HG03064 (cell line): ENCODE data around the gene RNF150.

Source experiments
- ATAC-seq: cut with Tn5 transposase; IDR thresholded peaks from one replicate; pipeline ENCODE4 v1.9.1; 2021; ENCODE audit warnings: low read depth; ENCODE audit not compliant: unreplicated experiment

Gene RNF150

GRCh38 chr4:140871368-140871767, 261.9 kb downstream of the RNF150 start:
- no peak for ATAC-seq

GRCh38 chr4:140870427-140870826, 262.8 kb downstream of the RNF150 start:
- ATAC-seq = no peak

GRCh38 chr4:140869446-140869845, 263.8 kb downstream of the RNF150 start:
- ATAC-seq = no peak

- no peak for ATAC-seq
Measured at GRCh38 chr4:140867356-140867755, 265.9 kb downstream of the RNF150 start.

- ATAC-seq = no peak
Measured at GRCh38 chr4:140866492-140867005, 266.7 kb downstream of the RNF150 start.

GRCh38 chr4:140865253-140866217, 267.7 kb downstream of the RNF150 start:
- no peak for ATAC-seq

- no peak for ATAC-seq
Measured at GRCh38 chr4:140863197-140863596, 270.1 kb downstream of the RNF150 start.

GRCh38 chr4:140862177-140862442, 271.2 kb downstream of the RNF150 start:
- ATAC-seq = no peak

GRCh38 chr4:140861359-140862176, 271.7 kb downstream of the RNF150 start:
- no peak for ATAC-seq

GRCh38 chr4:140858897-140859296, 274.4 kb downstream of the RNF150 start:
- ATAC-seq = no peak

- ATAC-seq = no peak
Measured at GRCh38 chr4:140857111-140857510, 276.2 kb downstream of the RNF150 start.

GRCh38 chr4:140856621-140857062, 276.6 kb downstream of the RNF150 start:
- ATAC-seq = no peak

GRCh38 chr4:140854168-140854567, 279.1 kb downstream of the RNF150 start:
- ATAC-seq = no peak

- no peak for ATAC-seq
Measured at GRCh38 chr4:140851804-140852203, 281.5 kb downstream of the RNF150 start.

- peak; percentile 87 for ATAC-seq
Measured at GRCh38 chr4:140851032-140851636, 282.1 kb downstream of the RNF150 start.

- ATAC-seq = no peak
Measured at GRCh38 chr4:140849526-140849925, 283.7 kb downstream of the RNF150 start.

- ATAC-seq = no peak
Measured at GRCh38 chr4:140846736-140847135, 286.5 kb downstream of the RNF150 start.

GRCh38 chr4:140844061-140844460, 289.2 kb downstream of the RNF150 start:
- no peak for ATAC-seq

- ATAC-seq = no peak
Measured at GRCh38 chr4:140841186-140841585, 292.1 kb downstream of the RNF150 start.

- no peak for ATAC-seq
Measured at GRCh38 chr4:140839888-140840790, 293.1 kb downstream of the RNF150 start.
